Activated CD4-positive, alpha-beta T cell treated with anti-CD3 and anti-CD28 coated beads, Interleukin-2, amount 50 U/mL, for 16 hours (primary cell): ENCODE results near the gene MAPKAP1.
"Not testable (repeated sequence)": the region's sequence is repeated elsewhere in the genome, so short reads cannot be mapped to it uniquely, and the experiment has no call there.

Experiments used
- DNase-seq: peaks from one replicate; pipeline ENCODE4 v3.0.0-alpha.2; 2020

MAPKAP1 gene

DNA sequence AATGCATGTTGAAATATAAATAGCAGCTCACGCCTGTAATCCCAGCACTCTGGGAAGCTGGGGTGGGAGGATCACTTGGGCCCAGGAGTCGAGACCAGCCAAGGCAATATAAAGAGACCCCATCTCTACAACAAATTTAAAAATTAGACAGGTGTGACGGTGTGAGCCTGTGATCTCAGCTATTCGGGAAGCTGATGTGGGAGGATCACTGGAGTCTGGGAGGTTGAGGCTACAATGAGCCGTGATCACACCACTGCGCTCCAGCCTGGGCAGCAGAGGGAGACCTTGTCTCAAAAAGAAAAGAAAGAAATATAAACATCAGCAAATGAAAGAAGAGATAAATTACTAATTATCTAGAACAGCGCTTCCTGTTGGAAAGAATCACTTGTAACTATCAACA, 105.0 kb downstream of the MAPKAP1 start:
- DNase-seq, result no peak

DNA sequence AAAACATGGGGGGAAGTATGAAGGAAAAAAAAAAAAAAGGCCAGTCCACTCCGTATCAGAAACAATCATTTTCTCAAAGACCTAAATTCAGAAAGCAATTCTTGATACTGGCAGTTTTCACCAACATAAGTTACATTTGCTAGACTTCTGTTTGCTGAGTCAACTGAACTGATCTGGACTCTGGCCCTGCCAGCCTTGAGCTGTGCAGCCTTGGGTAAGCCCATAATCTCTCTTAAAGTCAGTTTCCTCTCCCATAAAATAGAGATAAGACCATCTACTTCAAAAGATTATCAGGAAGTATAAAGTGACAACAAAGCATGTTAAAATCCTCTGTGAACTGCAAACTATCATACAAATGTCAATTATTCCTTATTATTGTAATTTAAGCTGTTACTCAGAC, 106.8 kb downstream of the MAPKAP1 start:
- no peak for DNase-seq

DNA sequence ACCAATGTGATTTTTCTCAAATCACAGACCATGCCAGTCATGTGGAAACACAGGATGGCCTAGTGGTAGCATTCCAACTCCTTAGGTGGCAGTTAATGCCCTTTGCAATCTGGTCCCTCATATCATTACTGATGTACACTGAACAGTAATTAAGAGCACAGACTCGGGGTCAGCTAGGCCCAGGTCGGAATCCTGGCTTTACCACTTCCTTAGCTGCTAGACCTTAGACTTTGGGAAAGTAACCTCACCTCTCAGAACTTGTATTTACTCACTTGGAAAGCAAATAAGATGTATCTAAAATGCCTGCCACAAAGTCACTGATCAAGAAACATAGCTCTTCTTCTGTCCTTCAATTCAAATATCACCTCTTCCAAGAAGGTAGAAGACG, 112.8 kb downstream of the MAPKAP1 start:
- no peak for DNase-seq

DNA sequence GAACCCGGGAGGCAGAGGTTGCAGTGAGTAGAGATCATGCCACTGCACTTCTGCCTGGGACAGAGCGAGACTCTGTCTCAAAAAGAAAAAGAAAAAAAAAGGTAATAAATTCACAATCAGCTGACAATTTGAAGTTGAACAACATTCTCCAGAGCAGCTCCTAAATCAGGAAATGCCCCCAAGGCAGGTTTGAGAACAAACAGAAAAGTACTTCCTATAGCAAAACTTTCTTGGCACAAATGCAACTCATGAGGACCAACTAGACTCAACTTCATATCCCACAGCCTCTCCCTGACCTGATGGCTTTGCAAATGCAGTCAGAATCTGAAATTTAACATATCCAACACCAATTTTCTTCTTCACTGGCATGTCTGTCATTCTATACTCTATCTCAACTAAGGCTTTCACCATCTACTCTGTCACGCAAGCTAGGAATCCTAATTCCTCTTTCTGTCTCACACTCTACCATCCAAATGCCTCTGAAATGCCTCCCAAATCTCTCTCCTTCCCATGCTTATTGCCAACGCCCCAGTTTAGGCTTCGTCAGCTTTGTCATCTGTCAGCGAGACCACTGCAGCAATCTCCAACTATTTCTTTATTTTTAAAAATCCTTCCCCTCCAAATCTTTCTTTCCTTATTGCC, 113.3 kb downstream of the MAPKAP1 start:
- no peak for DNase-seq

DNA sequence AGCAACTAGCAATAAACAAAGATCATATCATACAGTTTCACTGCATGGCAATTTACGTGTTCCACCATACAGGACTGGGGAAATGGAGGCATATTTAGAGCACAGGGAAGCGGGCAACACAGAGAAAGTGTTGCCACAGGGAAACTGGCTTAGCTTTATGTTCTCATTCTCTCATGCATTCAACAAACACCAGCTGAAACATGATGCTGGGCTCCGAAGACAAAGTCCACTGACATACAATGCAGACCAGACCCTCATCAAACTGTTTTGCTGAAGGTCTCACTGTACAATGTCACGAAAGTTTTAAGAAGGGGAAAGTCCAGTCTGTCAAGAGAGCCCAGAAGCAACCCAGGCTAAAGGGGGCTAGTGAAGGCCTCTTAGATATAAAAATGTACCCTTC, 115.1 kb downstream of the MAPKAP1 start:
- no peak for DNase-seq

DNA sequence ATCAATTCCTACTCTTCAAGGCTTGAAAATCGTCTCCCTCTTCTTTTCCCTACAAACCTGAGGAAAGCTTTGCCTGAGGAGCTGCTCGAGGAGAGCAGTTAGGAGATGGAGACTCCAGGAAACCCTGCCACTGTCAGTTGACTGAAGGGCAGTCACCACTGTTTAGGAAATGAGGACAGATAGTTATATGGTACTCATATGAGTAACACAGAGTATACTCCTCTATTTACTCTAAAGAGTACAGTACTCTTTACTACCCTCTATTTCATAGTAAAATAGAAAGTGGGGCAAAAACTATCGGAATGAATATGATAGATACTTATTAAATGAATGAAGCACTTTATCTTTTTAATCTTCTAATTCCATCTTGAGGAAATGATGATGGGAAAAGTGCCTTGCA, 115.8 kb downstream of the MAPKAP1 start:
- peak; percentile 32 for DNase-seq

DNA sequence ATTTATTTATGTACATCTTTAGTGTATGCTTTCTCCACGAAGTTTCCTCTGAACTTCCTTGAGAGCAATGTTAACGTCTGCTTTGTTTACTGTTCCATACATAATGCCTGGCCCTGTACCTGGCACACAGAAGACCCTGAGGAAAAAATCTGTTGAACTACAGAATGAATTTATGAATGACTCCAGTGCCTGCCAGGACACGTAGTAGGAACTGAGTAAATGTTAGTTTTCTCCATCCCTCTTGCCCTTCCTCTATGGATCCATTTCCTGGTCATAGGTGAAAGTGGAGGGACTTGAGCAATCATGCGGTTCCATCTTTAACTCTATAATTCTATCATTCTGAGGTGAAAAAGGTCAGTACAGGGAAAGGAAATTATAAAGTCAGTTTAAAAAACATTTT, 117.7 kb downstream of the MAPKAP1 start:
- DNase-seq, result no peak

DNA sequence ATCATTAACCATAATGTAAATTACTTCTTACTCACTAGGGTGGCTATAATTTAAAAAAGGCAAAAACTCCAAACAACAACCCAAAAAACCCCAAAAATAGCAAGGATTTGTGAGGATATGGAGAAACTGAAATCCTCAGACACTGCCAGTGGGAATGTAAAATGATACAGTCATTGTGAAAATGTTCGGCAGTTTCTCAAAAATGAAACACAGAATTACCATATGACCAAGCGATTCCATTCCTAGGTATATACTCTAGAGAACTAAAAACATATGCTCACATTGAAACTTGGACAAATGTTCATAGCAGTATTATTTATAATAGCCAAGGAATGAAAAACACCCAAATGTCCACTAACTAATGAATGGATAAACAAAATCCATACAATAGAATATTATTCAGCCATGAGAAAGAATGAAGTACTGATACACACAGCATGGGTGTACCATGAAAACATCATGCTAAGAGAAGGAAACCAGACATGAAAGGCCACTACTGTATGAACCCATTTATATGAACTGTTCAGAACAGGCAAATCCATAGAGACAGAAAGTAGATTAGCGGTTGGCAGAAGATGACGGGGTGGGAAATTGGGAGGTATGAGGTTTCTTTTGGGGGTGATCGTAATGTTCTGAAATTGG, 119.1 kb downstream of the MAPKAP1 start:
- DNase-seq, result no peak

DNA sequence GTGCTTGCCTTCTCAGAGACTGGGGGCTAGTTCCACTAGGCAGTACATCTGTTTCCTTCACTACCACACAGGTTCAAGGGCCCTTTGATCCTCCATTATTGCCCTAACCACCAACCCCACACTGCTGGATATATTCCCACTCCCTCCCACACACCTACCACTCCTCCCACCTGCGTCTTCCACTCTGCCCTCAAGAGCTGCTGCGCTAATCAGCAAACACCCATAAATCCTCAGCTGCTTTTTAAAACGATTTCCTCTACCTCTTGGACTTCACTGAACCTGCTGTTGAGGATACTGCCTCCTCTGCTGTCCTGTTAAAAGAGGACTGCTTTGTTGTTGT, 120.9 kb downstream of the MAPKAP1 start:
- DNase-seq, result no peak

DNA sequence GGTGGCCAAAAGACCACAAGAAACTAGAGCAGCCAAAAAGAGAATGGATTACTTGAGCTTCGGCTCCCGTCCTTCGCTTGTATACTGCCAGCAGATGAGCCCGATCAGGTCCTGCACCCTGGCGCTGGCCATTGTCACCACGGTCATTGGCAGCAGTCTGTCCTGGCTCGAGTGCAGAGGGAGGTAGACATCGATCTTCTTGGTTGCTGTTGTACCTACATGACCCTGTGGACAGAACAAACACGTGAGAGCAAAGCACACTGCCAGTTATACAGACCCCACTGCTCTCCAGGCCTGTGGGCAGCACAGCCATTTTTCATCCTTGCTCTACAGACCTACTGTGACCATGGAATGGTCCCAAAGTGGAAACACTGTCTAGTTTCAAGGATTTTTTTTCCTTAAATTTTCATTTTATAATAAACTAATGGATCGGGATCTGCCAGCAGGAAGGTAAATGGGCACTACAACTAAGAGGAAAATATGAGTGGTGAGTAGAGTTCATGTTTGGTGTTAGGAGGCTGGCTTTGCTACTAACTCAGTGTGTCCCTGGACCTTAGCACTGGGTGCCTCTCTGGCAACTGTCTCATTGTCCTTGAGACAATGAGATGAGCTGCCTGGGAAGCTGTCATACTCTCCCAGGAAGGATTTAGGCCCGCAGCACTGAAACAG, 121.4 kb downstream of the MAPKAP1 start:
- no peak for DNase-seq

DNA sequence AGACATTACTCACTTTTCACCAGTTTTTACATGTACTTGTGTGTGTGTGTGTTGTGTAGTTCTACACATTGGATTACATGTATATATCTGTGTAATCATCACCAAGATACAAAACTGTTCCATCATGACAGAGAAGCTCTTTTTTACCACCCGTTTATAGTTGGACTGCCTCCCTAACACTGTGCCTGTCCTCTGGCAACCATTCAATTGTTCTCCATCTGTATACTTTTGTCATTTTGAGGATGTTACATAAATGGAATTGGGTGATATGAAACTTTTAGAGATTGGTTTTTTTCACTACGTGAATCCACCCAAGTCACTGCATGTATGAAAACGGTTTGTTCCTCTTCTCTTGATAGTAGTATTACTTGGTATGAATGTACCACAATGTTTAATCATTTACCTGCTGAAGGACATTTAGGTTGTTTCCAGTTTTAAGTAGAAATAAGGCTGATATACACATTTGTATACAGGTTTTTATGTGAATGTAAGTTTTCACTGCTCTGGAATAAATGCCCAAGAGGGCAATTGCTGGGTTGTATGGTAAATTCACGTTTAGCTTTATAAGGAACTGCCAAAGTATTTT, 126.2 kb downstream of the MAPKAP1 start:
- DNase-seq, result no peak

DNA sequence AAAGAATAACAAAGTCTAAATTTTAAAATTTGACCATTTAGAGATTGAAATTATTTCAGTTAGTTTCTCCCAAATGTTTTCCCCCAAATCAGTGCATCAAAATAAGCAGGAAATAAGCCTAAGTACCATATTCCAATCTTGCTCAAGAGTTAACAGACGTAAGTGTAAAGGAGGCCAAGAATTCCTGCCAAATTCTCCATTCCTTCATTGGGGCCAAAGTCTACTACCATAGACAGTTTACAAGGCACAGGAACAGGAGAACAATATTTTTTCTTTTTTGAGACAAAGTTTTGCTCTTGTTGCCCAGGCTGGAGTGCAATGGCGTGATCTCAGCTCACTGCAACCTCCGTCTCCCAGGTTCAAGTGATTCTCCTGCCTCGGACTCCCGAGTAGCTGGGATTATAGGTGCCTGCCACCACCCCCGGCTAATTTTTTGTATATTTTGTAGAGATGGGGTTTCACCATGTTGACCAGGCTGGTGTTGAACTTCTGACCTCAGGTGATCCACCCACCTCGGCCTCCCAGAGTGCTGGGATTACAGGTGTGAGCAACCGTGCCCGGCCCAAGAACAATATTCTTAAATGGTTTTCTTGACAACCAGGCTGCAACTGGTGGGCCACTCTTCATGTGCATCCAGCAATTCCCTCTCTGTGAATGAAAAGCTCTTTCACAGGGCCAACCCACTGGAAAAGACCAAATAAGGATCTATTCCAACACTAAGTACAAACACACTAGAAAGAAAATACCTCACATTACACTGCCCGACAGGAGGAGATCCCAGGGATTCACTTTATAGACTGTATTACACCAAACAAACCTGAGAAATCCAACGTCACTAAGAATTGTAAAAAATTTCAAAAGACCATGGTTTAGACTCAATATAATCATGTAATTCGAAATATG, 127.7 kb downstream of the MAPKAP1 start:
- DNase-seq, result no peak

DNA sequence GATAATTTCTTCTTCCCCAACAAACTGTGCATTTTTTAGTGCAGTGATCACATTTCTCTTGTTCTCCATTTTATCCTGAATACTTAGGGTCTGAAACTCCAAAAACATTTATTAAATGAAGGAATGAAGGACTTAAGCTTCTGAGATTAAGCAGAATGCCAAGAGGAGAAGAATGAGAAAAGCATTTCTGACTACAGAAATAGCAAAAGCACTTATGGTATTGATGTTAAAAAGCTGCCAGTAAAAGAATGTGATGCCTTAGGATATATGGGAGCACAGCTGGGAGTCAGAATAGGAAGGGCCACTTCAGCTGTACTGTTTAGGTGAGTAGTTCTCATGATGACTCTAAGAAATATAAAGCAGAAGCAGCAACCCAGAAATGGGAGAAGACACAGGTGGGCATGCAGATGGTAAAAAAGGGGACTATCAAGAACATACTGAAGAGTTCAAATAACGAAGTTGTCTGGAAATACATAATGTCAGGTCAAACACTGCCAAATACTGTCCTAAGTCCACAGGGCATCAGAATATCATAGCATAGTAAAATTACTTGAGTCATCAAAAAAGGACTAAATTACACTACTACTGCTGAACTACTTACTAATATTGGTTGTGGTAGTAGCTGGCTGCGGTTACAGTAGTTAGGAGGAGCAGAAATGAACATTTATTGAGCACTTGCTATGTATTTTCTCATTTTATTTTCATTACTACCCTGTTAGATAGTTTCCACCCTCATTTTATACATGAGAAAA, 132.7 kb downstream of the MAPKAP1 start:
- DNase-seq, result no peak

DNA sequence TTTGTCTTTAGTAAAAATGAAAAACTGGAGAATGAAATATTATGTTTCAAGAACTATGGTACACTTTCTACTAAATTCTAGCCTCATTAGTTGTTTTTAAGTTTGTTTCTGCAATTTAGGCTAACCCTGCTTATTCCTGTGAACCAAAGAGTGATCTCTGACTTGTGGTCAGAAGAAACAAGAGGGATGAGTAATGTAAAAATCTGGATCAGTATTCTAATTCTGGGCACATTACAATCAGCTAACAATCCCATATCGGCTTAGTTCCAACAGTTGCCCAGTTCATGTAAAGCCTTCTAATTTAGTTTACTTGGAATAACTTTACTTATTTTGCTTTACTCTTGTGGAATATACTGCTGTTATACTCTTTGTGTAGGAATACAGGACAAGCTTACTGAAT, 134.5 kb downstream of the MAPKAP1 start:
- not testable (repeated sequence) for DNase-seq

DNA sequence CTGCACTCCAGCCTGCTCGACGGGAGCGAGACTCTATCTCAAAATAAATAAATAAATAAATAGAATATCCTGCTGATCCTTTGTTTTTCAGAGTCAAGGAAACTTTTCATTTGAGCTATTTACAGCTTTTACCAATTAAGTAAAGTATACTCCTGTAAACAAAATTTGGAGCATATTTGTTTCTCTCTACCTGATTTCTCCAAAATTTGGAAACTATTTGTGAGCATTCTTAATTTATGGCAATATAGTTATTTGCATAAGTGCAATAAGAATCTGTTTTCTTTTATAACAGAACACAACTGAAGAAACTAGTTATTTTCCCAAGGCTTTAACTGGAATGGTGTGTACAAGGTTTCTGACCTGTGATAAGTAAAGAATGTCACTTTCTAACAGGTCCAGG, 135.2 kb downstream of the MAPKAP1 start:
- DNase-seq, result not testable (repeated sequence)

DNA sequence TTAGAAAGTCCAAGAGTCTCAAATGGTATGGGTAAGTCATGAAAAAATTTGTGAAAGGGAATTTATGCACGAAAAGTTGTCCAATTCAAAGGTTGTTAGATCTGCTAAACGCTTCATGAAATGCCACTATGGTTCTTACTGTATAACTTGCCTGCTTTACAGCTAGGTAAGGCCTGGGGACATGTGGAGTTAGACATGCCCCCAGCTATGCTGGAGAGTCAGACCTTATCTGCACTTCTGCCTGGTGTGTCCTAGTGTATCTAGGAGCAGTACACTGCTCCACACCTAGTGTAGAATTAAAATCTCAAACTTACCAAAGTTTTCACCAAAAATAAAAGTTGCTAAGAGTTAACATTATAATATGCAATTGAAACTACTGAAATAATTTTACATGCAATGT, 136.8 kb downstream of the MAPKAP1 start:
- no peak for DNase-seq

DNA sequence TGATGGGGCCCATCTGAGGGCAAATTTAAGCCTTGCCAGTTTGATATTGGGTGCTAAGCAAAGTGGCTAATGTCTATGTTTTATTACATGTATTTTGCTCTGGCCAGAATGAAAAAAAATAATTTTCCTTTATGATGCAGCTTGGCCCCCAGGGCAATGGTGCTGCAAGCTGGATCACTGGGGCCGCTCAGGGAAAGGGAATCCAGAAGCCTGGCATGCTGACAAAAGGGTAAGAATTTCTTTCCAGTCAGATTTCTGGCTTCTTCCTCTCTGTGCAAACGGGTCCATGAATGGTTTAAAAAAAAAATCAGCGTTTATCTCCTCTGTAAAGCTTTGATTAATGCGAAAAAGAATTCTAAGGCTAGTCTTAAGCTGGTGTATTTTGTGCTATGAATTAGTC, 138.4 kb downstream of the MAPKAP1 start:
- no peak for DNase-seq

DNA sequence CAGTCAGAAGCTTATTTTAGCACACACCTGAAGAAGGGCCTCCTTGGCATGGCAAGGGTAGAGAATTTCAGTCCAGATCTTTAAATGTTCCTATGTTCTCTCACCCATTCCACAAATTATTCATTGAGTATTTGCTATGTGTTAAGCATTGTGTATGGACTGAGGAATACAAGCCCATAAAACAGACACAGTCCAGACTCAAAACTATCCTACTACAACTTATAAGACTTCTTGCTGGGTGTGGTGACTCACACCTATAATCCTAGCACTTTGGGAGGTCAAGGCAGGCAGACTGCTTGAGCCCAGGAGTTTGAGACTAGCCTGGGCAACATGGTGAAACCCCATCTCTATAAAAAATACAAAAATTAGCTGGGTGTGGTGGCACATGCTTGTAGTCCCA, 141.0 kb downstream of the MAPKAP1 start:
- DNase-seq, result not testable (repeated sequence)

DNA sequence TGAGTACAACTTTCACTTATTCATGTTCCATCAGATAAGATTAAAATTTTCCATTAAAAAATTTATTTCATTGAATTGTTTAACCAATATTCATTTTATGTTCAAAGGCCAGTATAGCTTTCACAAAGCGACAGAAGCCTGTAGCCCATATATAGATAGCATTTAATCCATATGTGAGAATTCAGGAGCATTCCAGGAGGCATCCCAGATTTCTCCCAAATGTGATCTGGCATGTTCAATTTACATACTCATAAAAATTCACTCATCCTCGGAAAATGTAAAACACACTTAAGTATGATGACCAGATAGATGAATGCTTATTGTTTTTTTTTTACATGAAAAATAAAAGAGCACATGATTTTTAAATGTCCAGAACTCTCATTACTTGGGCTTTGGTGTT, 141.9 kb downstream of the MAPKAP1 start:
- no peak for DNase-seq

DNA sequence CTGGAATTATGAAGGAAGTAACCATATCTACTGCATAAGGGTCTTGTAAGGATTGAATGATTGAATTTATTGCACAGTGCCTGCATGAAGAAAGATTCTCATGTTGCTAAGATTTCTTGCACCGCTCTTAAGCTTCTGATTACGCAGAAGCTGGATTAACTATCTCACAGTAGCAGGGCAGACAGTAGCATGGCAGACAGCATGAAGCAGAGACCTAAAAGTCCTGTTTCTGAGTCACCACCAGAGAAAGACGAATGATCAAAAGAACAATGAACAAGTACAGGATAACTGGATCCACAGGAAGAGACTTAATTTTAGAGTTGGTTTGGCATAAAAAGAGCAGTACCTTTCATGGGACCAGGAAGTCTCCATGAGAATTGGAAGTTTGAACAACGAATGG, 142.4 kb downstream of the MAPKAP1 start:
- no peak for DNase-seq

DNA sequence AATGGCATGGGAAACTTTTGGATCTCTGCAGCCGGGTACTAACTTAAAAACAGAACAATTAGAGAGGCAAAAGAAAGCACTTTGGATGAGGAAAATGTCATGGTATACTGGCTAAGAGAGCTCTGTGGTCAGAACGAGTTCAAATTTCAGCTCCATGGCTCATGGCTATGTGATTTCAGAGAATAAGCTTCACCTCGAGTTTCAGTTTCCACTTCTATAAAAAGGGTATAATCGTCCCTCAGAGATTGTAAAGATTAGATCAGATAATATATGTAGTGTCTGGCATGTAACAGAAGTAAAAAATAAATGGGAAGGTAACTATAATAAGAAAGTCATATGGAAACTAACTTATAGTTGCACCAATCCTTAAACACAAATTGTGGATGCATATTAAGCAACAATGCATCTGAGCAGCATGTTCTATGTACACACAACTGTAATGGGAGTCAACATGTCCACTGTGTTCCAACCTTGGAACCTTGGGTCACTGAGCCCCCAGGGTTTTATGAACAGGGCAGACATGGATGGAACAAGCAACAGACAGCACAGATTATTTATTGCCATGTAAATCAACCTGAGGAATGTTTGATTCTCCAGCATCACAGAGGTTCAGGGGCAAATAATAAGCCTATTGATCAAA, 145.4 kb downstream of the MAPKAP1 start:
- peak; percentile 25 for DNase-seq

DNA sequence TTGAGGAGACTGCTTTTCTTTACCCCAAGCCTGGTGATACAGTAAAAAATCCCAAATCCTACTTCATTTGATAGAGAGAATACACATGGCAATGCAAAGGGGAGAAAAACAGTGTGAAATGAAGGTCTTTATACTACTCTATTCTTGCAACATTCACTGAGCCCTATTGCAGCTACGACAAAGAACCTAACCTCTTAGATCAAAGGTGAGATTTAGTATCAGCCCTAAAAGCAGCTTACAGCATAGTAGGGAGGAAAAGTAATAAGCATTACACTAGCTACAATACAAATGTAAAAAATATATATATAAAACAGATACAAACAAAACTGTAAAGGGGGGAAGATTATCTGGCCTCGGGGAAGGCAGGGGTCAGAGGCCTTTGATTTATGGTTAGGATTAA, 147.1 kb downstream of the MAPKAP1 start:
- no peak for DNase-seq
